ENCODE measurements around the gene GPR62.
"Not testable (repeated sequence)": the region's sequence is repeated elsewhere in the genome, so short reads cannot be mapped to it uniquely, and the experiment has no call there.

GPR62 gene

GRCh38 chr3:51971350-51971749 is 16.2 kb downstream of the GPR62 start:
- DNase-seq: no peak

- DNase-seq: no peak
These were observed 19.2 kb downstream of the GPR62 start for GRCh38 chr3:51974277-51974962.

GRCh38 chr3:51974963-51975851 is 20.0 kb downstream of the GPR62 start, which contains the start of gene ABHD14A:
TSS of gene ABHD14A (plus strand) at chr3:51975064. CDS start at chr3:51975136, 72 bp downstream.
- no peak for DNase-seq

GRCh38 chr3:51975852-51976549 is 20.8 kb downstream of the GPR62 start:
- no peak for DNase-seq

- no peak for DNase-seq
These were observed 22.4 kb downstream of the GPR62 start for GRCh38 chr3:51977446-51978142.

GRCh38 chr3:51978143-51978502 is 22.9 kb downstream of the GPR62 start:
- DNase-seq: no peak

- no peak for DNase-seq
These were observed 25.1 kb downstream of the GPR62 start for GRCh38 chr3:51980253-51980652.

- DNase-seq: no peak
These were observed 27.2 kb downstream of the GPR62 start for GRCh38 chr3:51982352-51982837.

- no peak for DNase-seq
These were observed 27.8 kb downstream of the GPR62 start, which contains the start of gene ACY1 for GRCh38 chr3:51982838-51983577. TSS of gene ACY1 (plus strand) at chr3:51983535. CDS start at chr3:51984065, 530 bp downstream.

GRCh38 chr3:51983578-51984268 is 28.5 kb downstream of the GPR62 start:
- DNase-seq: no peak

- no peak for DNase-seq
These were observed 29.1 kb downstream of the GPR62 start for GRCh38 chr3:51984269-51984647.

- DNase-seq: no peak
These were observed 29.9 kb downstream of the GPR62 start for GRCh38 chr3:51985063-51985462.

GRCh38 chr3:51986010-51986947 is 31.1 kb downstream of the GPR62 start:
- DNase-seq: no peak

GRCh38 chr3:51987568-51987967 is 32.4 kb downstream of the GPR62 start:
- no peak for DNase-seq

GRCh38 chr3:51988286-51989146 is 33.3 kb downstream of the GPR62 start:
- DNase-seq: no peak

GRCh38 chr3:51990501-51990971 is 35.4 kb downstream of the GPR62 start:
- not testable (repeated sequence) for DNase-seq

GRCh38 chr3:51992017-51992682 is 37.0 kb downstream of the GPR62 start:
- DNase-seq: no peak

- not testable (repeated sequence) for DNase-seq
These were observed 38.5 kb downstream of the GPR62 start for GRCh38 chr3:51993657-51994056.
